Right renal pelvis (tissue), 4 donors: Measurements from ENCODE around the gene RHOBTB1. TPM values are rescaled to one million over a fixed set of nuclear protein-coding genes. Genes with fewer than 3 reads are reported as not detected.

ENCODE experiments used
- DNase-seq, 4 donors: peaks; one replicate each; pipeline ENCODE4 v3.0.0-alpha.2; 2013; ENCODE audit warnings: low read depth in 4 of 4, low spot score in 3 of 4, missing footprints in 1 of 4
- polyA plus RNA-seq, 4 donors: library from polyadenylated mRNA; unstranded; fragments of 120-200 nt; gene quantifications; one replicate each; pipeline ENCODE4 v1.2.1, GENCODE V29; 2013; ENCODE audit not compliant: insufficient read length in 4 of 4

The RHOBTB1 gene
- polyA plus RNA-seq, 4 donors = 69.5 to 88.3 (median 79.2) TPM

GRCh38 chr10:60942788-60943315, 1.1 kb downstream of the RHOBTB1 start:
- peak in 3 of 4 donors; percentile 38 to 47 (median 44) for DNase-seq

GRCh38 chr10:60942134-60942787, 1.7 kb downstream of the RHOBTB1 start:
- no peak for DNase-seq

GRCh38 chr10:60940446-60940845, 3.5 kb downstream of the RHOBTB1 start:
- no peak for DNase-seq

- no peak for DNase-seq
Observed at GRCh38 chr10:60937784-60938654, 6.0 kb downstream of the RHOBTB1 start.

GRCh38 chr10:60937022-60937421, 7.0 kb downstream of the RHOBTB1 start:
- no peak for DNase-seq

GRCh38 chr10:60934215-60935175, 9.5 kb downstream of the RHOBTB1 start:
- no peak for DNase-seq

GRCh38 chr10:60932756-60933155, 11.2 kb downstream of the RHOBTB1 start:
- DNase-seq = no peak

GRCh38 chr10:60930237-60930636, 13.7 kb downstream of the RHOBTB1 start:
- DNase-seq = no peak

- DNase-seq = no peak
Observed at GRCh38 chr10:60921633-60922032, 22.4 kb downstream of the RHOBTB1 start.

- DNase-seq = no peak
Observed at GRCh38 chr10:60920479-60920878, 23.5 kb downstream of the RHOBTB1 start.

- DNase-seq = no peak
Observed at GRCh38 chr10:60919551-60919950, 24.4 kb downstream of the RHOBTB1 start.

- no peak for DNase-seq
Observed at GRCh38 chr10:60917331-60918280, 26.4 kb downstream of the RHOBTB1 start.

GRCh38 chr10:60916025-60916424, 28.0 kb downstream of the RHOBTB1 start:
- DNase-seq = no peak

GRCh38 chr10:60914690-60915141, 29.3 kb downstream of the RHOBTB1 start:
- DNase-seq = peak in 2 of 4 donors; percentile 8 to 20

- no peak for DNase-seq
Observed at GRCh38 chr10:60913657-60914056, 30.3 kb downstream of the RHOBTB1 start.

- no peak for DNase-seq
Observed at GRCh38 chr10:60913071-60913470, 30.9 kb downstream of the RHOBTB1 start.

GRCh38 chr10:60911715-60912114, 32.3 kb downstream of the RHOBTB1 start:
- DNase-seq = no peak

GRCh38 chr10:60911216-60911615, 32.8 kb downstream of the RHOBTB1 start:
- no peak for DNase-seq

GRCh38 chr10:60910543-60910942, 33.4 kb downstream of the RHOBTB1 start:
- DNase-seq = no peak
